ENCODE results near the gene ATP6V0D1. TPM values are rescaled to one million over a fixed set of nuclear protein-coding genes. Genes with fewer than 3 reads are reported as not detected.

Gene ATP6V0D1
- total RNA-seq, 1 experiment from 2014 or later: 85.3 TPM

- Mint-ChIP-seq H3K27me3 (ENCODE audit: unreplicated experiment) (no peaks in the 10 kb centered on the region), H3K27ac (ENCODE audit: unreplicated experiment) (no peak overlapping the region), H3K9me3 (ENCODE audit: low read depth, unreplicated experiment) (no peaks in the 10 kb centered on the region), H3K4me1 (ENCODE audit: low read depth, unreplicated experiment) (peaks cover 22% of the 10 kb centered on the region), H3K4me3 (ENCODE audit: low read depth, unreplicated experiment) (no peak overlapping the region), H3K36me3 (ENCODE audit: insufficient read depth, unreplicated experiment) (peaks cover 22% of the 10 kb centered on the region)
- BruUV-seq (replicated peaks): no TSS peak
- CTCF ChIA-PET: interaction anchor here (0.8 to 1.7 kb wide), 5 partner anchors 14 to 188 kb away, joined by 4 to 7 read pairs (median 5); partner anchors contain the start of gene HSD11B2
- no peak for TF ChIP-seq CTCF (IDR thresholded peaks at IDR 0.05; ENCODE audit: unreplicated experiment)
- intact Hi-C loops (cut with micrococcal nuclease; ENCODE audit: unreplicated experiment): no loop called here
- DNase-seq: no peak
Measured at GRCh38 chr16:67448580-67448979, 32.4 kb downstream of the ATP6V0D1 start.

- CTCF ChIA-PET: interaction anchor here (0.5 to 1.7 kb wide), 12 partner anchors 9 to 200 kb away, joined by 3 to 20 read pairs (median 4); partner anchors contain the start of genes FHOD1 and HSD11B2
Measured at GRCh38 chr16:67447508-67448076, 33.4 kb downstream of the ATP6V0D1 start.

GRCh38 chr16:67446968-67447507 is 33.9 kb downstream of the ATP6V0D1 start:
- DNase-seq: no peak
- no peak overlapping the region for H3K27ac Mint-ChIP-seq (ENCODE audit: unreplicated experiment)
- no peak for TF ChIP-seq CTCF (IDR thresholded peaks at IDR 0.05; ENCODE audit: unreplicated experiment)
- no peaks in the 10 kb centered on the region for H3K9me3 Mint-ChIP-seq (ENCODE audit: low read depth, unreplicated experiment)
- no peaks in the 10 kb centered on the region for H3K27me3 Mint-ChIP-seq (ENCODE audit: unreplicated experiment)
- H3K36me3 Mint-ChIP-seq (ENCODE audit: insufficient read depth, unreplicated experiment): peaks cover 22% of the 10 kb centered on the region
- no peak overlapping the region for H3K4me3 Mint-ChIP-seq (ENCODE audit: low read depth, unreplicated experiment)
- BruUV-seq (replicated peaks): no TSS peak
- CTCF ChIA-PET: interaction anchor here (0.5 to 1.7 kb wide), 10 partner anchors 9 to 200 kb away, joined by 3 to 20 read pairs (median 4); partner anchors contain the start of genes FHOD1 and HSD11B2
- peaks cover 25% of the 10 kb centered on the region for H3K4me1 Mint-ChIP-seq (ENCODE audit: low read depth, unreplicated experiment)
- intact Hi-C loops (cut with micrococcal nuclease; ENCODE audit: unreplicated experiment): no loop called here

More at GRCh38 chr16:67447508-67448076, 33.4 kb downstream of the ATP6V0D1 start:
- H3K27me3 Mint-ChIP-seq (ENCODE audit: unreplicated experiment): no peaks in the 10 kb centered on the region
- peak; percentile 79 for TF ChIP-seq CTCF (IDR thresholded peaks at IDR 0.05; ENCODE audit: unreplicated experiment)
- H3K27ac Mint-ChIP-seq (ENCODE audit: unreplicated experiment): no peak overlapping the region
- DNase-seq: peak; percentile 87
- intact Hi-C loops (cut with micrococcal nuclease; ENCODE audit: unreplicated experiment): no loop called here
- BruUV-seq (replicated peaks): no TSS peak
- H3K9me3 Mint-ChIP-seq (ENCODE audit: low read depth, unreplicated experiment): no peaks in the 10 kb centered on the region
- peaks cover 22% of the 10 kb centered on the region for H3K4me1 Mint-ChIP-seq (ENCODE audit: low read depth, unreplicated experiment)
- peaks cover 22% of the 10 kb centered on the region for H3K36me3 Mint-ChIP-seq (ENCODE audit: insufficient read depth, unreplicated experiment)
- H3K4me3 Mint-ChIP-seq (ENCODE audit: low read depth, unreplicated experiment): no peak overlapping the region

GRCh38 chr16:67445913-67446907 is 34.7 kb downstream of the ATP6V0D1 start:
- intact Hi-C loops (cut with micrococcal nuclease; ENCODE audit: unreplicated experiment): no loop called here
- DNase-seq: no peak
- TF ChIP-seq CTCF (IDR thresholded peaks at IDR 0.05; ENCODE audit: unreplicated experiment): no peak

More at GRCh38 chr16:67445913-67446907, 34.7 kb downstream of the ATP6V0D1 start:
- Mint-ChIP-seq H3K27me3 (ENCODE audit: unreplicated experiment) (no peaks in the 10 kb centered on the region), H3K4me3 (ENCODE audit: low read depth, unreplicated experiment) (no peak overlapping the region), H3K27ac (ENCODE audit: unreplicated experiment) (no peak overlapping the region), H3K4me1 (ENCODE audit: low read depth, unreplicated experiment) (peaks cover 27% of the 10 kb centered on the region), H3K9me3 (ENCODE audit: low read depth, unreplicated experiment) (no peaks in the 10 kb centered on the region), H3K36me3 (ENCODE audit: insufficient read depth, unreplicated experiment) (peaks cover 22% of the 10 kb centered on the region)
- CTCF ChIA-PET: interaction anchor here (0.8 to 1.7 kb wide), 8 partner anchors 10 to 50 kb away, joined by 3 to 20 read pairs (median 4); partner anchors contain the start of gene HSD11B2
- no TSS peak for BruUV-seq (replicated peaks)

All from Calu3 (cell line).